Neural crest cell (in vitro differentiated cells): ENCODE results near the gene SLTM. TPM values are rescaled to one million over a fixed set of nuclear protein-coding genes. Genes with fewer than 3 reads are reported as not detected.

Experiments
- DNase-seq: peaks from one replicate; pipeline ENCODE4 v3.0.0; 2021; ENCODE audit warnings: low read depth, mixed read lengths, low spot score
- H3K27ac Mint-ChIP-seq: one replicate; pipeline ENCODE4 v1.8.0; 2021; ENCODE audit warnings: mild to moderate bottlenecking, mixed read lengths; ENCODE audit not compliant: unreplicated experiment
- H3K27me3 Mint-ChIP-seq: 2 replicates; pipeline ENCODE4 v1.8.0; 2021; ENCODE audit warnings: low read depth, mild to moderate bottlenecking, mixed read lengths
- H3K36me3 Mint-ChIP-seq: 2 replicates; pipeline ENCODE4 v1.8.0; 2021; ENCODE audit warnings: low read depth, mild to moderate bottlenecking, mixed read lengths
- H3K4me1 Mint-ChIP-seq: 2 replicates; pipeline ENCODE4 v1.8.0; 2021; ENCODE audit warnings: mixed read lengths
- H3K4me3 Mint-ChIP-seq: one replicate; pipeline ENCODE4 v1.8.0; 2021; ENCODE audit warnings: mild to moderate bottlenecking, mixed read lengths
- H3K9me3 Mint-ChIP-seq: 2 replicates; pipeline ENCODE4 v1.8.0; 2021; ENCODE audit warnings: mixed read lengths
- CTCF ChIP-seq: fragments of 200-600 bp; sonication (generic); conservative IDR thresholded peaks from 2 replicates; pipeline ENCODE4 v1.5.0; 2021; ENCODE audit warnings: antibody characterized with exemption, mild to moderate bottlenecking
- long read RNA-seq: library from polyadenylated mRNA; unstranded; transcript quantifications from one replicate; pipeline ENCODE4 v2.0.0, GENCODE V29; 2020
- total RNA-seq: library from RNA; stranded (reverse); gene quantifications from 2 replicates; pipeline ENCODE4 v1.2.1, GENCODE V29; 2021

SLTM gene
- 105 and 122 TPM in 2 replicates for total RNA-seq
- long read RNA-seq, transcript SLTM-205 (2 exons, 505 nt), result major isoform, 5 of 85 reads
- long read RNA-seq, partial matches to known transcripts, result 48 of 85 reads
- long read RNA-seq, other reads (novel, unspliced or antisense), result 29 of 85 reads

GRCh38 chr15:58933281-58934113 is at the start of gene SLTM:
TSS of gene SLTM (minus strand) at chr15:58933679. CDS start at chr15:58933565, 114 bp downstream.
- H3K4me3 Mint-ChIP-seq, result peak within 1 kb of the TSS; percentile 98
- no peaks in the 10 kb centered on the region for H3K9me3 Mint-ChIP-seq

GRCh38 chr15:58983261-58983660 is 49.8 kb upstream of the SLTM start:
- no peak for TF ChIP-seq CTCF
- Mint-ChIP-seq H3K4me3 (no peak overlapping the region), H3K4me1 (peaks cover 14% of the 10 kb centered on the region), H3K36me3 (no peaks in the 10 kb centered on the region), H3K9me3 (no peaks in the 10 kb centered on the region), H3K27me3 (peaks cover 51% of the 10 kb centered on the region), H3K27ac (no peak overlapping the region)
- no peak for DNase-seq

More at GRCh38 chr15:58933281-58934113, at the start of gene SLTM:
- H3K27me3 Mint-ChIP-seq, result no peaks in the 10 kb centered on the region
- DNase-seq, result peak; percentile 83
- TF ChIP-seq CTCF, result peak; percentile 53
- H3K27ac Mint-ChIP-seq, result peak within 1 kb of the TSS; percentile 100
- H3K36me3 Mint-ChIP-seq, result peaks cover 2% of the 10 kb centered on the region
- H3K4me1 Mint-ChIP-seq, result peaks cover 29% of the 10 kb centered on the region

GRCh38 chr15:58981808-58982475 is 48.5 kb upstream of the SLTM start:
- peaks cover 3% of the 10 kb centered on the region for H3K4me1 Mint-ChIP-seq
- no peaks in the 10 kb centered on the region for H3K36me3 Mint-ChIP-seq
- no peak for TF ChIP-seq CTCF
- no peak for DNase-seq
- H3K9me3 Mint-ChIP-seq, result no peaks in the 10 kb centered on the region
- H3K4me3 Mint-ChIP-seq, result no peak overlapping the region
- H3K27me3 Mint-ChIP-seq, result peaks cover 44% of the 10 kb centered on the region
- no peak overlapping the region for H3K27ac Mint-ChIP-seq

- no peaks in the 10 kb centered on the region for H3K4me1 Mint-ChIP-seq
- H3K36me3 Mint-ChIP-seq, result no peaks in the 10 kb centered on the region
- H3K4me3 Mint-ChIP-seq, result no peak overlapping the region
- peak; percentile 74 for TF ChIP-seq CTCF
- H3K27ac Mint-ChIP-seq, result no peak overlapping the region
- no peak for DNase-seq
- peaks cover 48% of the 10 kb centered on the region for H3K27me3 Mint-ChIP-seq
- H3K9me3 Mint-ChIP-seq, result no peaks in the 10 kb centered on the region
Measured at GRCh38 chr15:58980351-58980939, 47.0 kb upstream of the SLTM start.

- no peak overlapping the region for H3K27ac Mint-ChIP-seq
- H3K4me1 Mint-ChIP-seq, result no peaks in the 10 kb centered on the region
- no peaks in the 10 kb centered on the region for H3K36me3 Mint-ChIP-seq
- no peak for DNase-seq
- TF ChIP-seq CTCF, result no peak
- no peak overlapping the region for H3K4me3 Mint-ChIP-seq
- H3K9me3 Mint-ChIP-seq, result no peaks in the 10 kb centered on the region
- H3K27me3 Mint-ChIP-seq, result peaks cover 37% of the 10 kb centered on the region
Measured at GRCh38 chr15:58977887-58978286, 44.4 kb upstream of the SLTM start.
